ENCODE results near the gene FBN2.
"Not testable (repeated sequence)": the region's sequence is repeated elsewhere in the genome, so short reads cannot be mapped to it uniquely, and the experiment has no call there.

Gene FBN2

GRCh38 chr5:128357226-128357625, 180.8 kb downstream of the FBN2 start:
- DNase-seq (ENCODE audit: low spot score) = no peak

- no peak for DNase-seq (ENCODE audit: low spot score)
Measured at GRCh38 chr5:128355961-128356360, 182.1 kb downstream of the FBN2 start.

- DNase-seq (ENCODE audit: low spot score) = no peak
Measured at GRCh38 chr5:128353441-128354107, 184.5 kb downstream of the FBN2 start.

- no peak for DNase-seq (ENCODE audit: low spot score)
Measured at GRCh38 chr5:128350705-128351104, 187.3 kb downstream of the FBN2 start.

- DNase-seq (ENCODE audit: low spot score) = no peak
Measured at GRCh38 chr5:128349044-128349858, 188.8 kb downstream of the FBN2 start.

GRCh38 chr5:128346038-128346437, 192.0 kb downstream of the FBN2 start:
- DNase-seq (ENCODE audit: low spot score) = no peak

- no peak for DNase-seq (ENCODE audit: low spot score)
Measured at GRCh38 chr5:128345247-128345646, 192.8 kb downstream of the FBN2 start.

GRCh38 chr5:128343168-128343567, 194.9 kb downstream of the FBN2 start:
- DNase-seq (ENCODE audit: low spot score) = no peak

- no peak for DNase-seq (ENCODE audit: low spot score)
Measured at GRCh38 chr5:128341056-128341455, 197.0 kb downstream of the FBN2 start.

- no peak for DNase-seq (ENCODE audit: low spot score)
Measured at GRCh38 chr5:128340648-128341047, 197.4 kb downstream of the FBN2 start.

GRCh38 chr5:128339585-128339984, 198.5 kb downstream of the FBN2 start:
- no peak for DNase-seq (ENCODE audit: low spot score)

GRCh38 chr5:128338649-128339048, 199.4 kb downstream of the FBN2 start:
- DNase-seq (ENCODE audit: low spot score) = no peak

GRCh38 chr5:128335339-128335738, 202.7 kb downstream of the FBN2 start:
- DNase-seq (ENCODE audit: low spot score) = no peak

- DNase-seq (ENCODE audit: low spot score) = no peak
Measured at GRCh38 chr5:128334010-128334716, 203.9 kb downstream of the FBN2 start.

- no peak for DNase-seq (ENCODE audit: low spot score)
Measured at GRCh38 chr5:128331261-128331660, 206.8 kb downstream of the FBN2 start.

GRCh38 chr5:128329386-128329939, 208.6 kb downstream of the FBN2 start:
- no peak for DNase-seq (ENCODE audit: low spot score)

GRCh38 chr5:128328446-128328845, 209.6 kb downstream of the FBN2 start:
- DNase-seq (ENCODE audit: low spot score) = no peak

GRCh38 chr5:128328007-128328406, 210.0 kb downstream of the FBN2 start:
- no peak for DNase-seq (ENCODE audit: low spot score)

- DNase-seq (ENCODE audit: low spot score) = not testable (repeated sequence)
Measured at GRCh38 chr5:128321418-128321817, 216.6 kb downstream of the FBN2 start.

GRCh38 chr5:128318691-128319090, 219.4 kb downstream of the FBN2 start:
- DNase-seq (ENCODE audit: low spot score) = no peak

- no peak for DNase-seq (ENCODE audit: low spot score)
Measured at GRCh38 chr5:128317481-128317880, 220.6 kb downstream of the FBN2 start.

GRCh38 chr5:128315671-128316070, 222.4 kb downstream of the FBN2 start:
- DNase-seq (ENCODE audit: low spot score) = no peak

- DNase-seq (ENCODE audit: low spot score) = no peak
Measured at GRCh38 chr5:128305341-128305740, 232.7 kb downstream of the FBN2 start.
